Measurements from ENCODE around the gene CSMD2.

CSMD2 gene

GRCh38 chr1:33468967-33469366, 696.1 kb downstream of the CSMD2 start:
- no peak for TF ChIP-seq CTCF (IDR thresholded peaks at IDR 0.05; ENCODE audit: low read depth, low read length, missing control alignments)
- H3K4me3 ChIP-seq (ENCODE audit: low read depth, low read length), result no peak overlapping the region
- DNase-seq (ENCODE audit: low read depth), result no peak

DNA sequence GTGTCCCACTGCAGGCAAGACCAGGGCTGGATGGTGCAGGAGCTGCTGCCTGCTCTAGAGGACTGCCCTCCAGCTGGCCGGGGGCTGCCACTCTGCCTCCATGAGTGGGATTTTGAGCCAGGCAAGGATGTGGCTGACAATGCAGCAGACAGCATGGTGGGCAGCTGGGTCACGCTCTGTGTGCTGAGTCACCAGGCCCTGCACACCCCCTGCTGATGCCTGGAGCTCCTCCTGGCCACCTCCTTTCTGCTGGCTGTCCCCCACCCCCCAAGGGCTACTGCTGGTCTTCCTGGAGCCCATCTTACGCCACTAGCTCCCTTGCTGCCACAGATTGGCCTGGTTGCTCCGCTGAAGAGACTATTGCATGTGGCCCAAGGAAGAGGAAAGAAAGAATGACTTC, 696.5 kb downstream of the CSMD2 start:
- no peak for DNase-seq (ENCODE audit: low read depth)
- TF ChIP-seq CTCF (IDR thresholded peaks at IDR 0.05; ENCODE audit: low read depth, low read length, missing control alignments), result no peak
- no peak overlapping the region for H3K4me3 ChIP-seq (ENCODE audit: low read depth, low read length)

- TF ChIP-seq CTCF (IDR thresholded peaks at IDR 0.05; ENCODE audit: low read depth, low read length, missing control alignments), result no peak
- H3K4me3 ChIP-seq (ENCODE audit: low read depth, low read length), result no peak overlapping the region
- no peak for DNase-seq (ENCODE audit: low read depth)
Measured at GRCh38 chr1:33468011-33468410, 697.0 kb downstream of the CSMD2 start.

DNA sequence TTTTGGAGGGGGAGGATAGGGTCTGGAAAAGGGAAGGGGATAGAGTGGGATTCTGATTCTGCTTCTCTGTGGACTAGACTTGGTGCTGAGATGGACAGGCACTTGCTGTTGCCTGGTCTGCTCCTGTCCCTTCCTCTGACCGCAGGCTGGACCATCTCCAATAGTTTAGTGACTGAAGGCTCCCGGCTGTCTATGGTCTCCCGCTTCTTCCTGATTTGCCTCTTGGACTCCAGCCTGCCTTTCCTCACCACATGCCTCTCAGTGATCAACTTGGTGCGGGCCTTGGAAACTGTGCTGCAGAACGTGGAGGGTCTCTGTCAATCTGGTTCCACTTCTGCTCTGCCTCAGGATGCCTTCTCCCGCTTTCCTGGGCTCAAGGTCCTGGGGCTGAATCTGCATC, 698.9 kb downstream of the CSMD2 start:
- H3K4me3 ChIP-seq (ENCODE audit: low read depth, low read length), result no peak overlapping the region
- TF ChIP-seq CTCF (IDR thresholded peaks at IDR 0.05; ENCODE audit: low read depth, low read length, missing control alignments), result no peak
- no peak for DNase-seq (ENCODE audit: low read depth)

DNA sequence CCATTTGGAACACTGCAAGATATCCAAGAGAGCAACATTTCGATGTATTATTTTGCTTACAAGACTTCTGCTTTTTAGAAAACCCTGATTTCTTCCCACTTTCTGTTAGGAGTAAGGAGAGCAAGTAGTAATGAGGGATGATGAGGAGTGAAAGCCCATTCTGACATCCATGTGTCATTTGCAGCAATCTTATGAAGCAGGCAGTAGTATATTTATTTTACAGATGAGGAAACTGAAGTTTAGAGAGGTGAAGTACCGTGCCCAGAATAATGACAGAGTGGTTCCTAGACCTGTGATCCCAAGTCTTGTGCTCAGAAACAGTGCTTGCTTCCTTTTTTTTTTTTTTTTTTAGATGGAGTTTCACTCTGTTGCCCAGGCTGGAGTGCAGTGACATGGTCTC, 699.7 kb downstream of the CSMD2 start:
- no peak for TF ChIP-seq CTCF (IDR thresholded peaks at IDR 0.05; ENCODE audit: low read depth, low read length, missing control alignments)
- no peak overlapping the region for H3K4me3 ChIP-seq (ENCODE audit: low read depth, low read length)
- no peak for DNase-seq (ENCODE audit: low read depth)

DNA sequence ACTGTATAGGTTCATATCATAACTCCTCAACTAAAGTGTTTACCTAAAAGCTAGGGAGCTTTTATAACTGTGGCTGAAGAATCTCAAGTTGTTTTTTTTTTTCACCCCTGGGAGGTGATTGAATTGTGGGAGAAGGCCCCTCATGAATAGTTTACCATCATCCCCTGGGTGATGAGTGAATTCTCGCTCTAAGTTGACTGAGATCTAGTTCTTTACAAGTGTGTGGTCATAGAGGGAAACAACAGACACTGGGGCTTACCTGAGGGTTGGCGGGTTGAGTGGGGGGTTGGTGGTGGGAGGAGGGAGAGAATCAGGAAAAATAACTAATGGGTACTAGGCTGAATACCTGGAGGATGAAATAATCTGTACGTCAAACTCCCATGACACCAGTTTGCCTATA, 700.5 kb downstream of the CSMD2 start:
- H3K4me3 ChIP-seq (ENCODE audit: low read depth, low read length), result no peak overlapping the region
- no peak for DNase-seq (ENCODE audit: low read depth)
- TF ChIP-seq CTCF (IDR thresholded peaks at IDR 0.05; ENCODE audit: low read depth, low read length, missing control alignments), result no peak
